SU-DHL-6 (cell line): ENCODE data around the gene RAD51B.
"Not testable (repeated sequence)": the region's sequence is repeated elsewhere in the genome, so short reads cannot be mapped to it uniquely, and the experiment has no call there.

ENCODE experiments used
- H2AFZ ChIP-seq: fragments of 200-600 bp; sonication (generic); 2 replicates; pipeline ENCODE4 v1.6.1; 2014; ENCODE audit warnings: low read depth, mild to moderate bottlenecking, moderate library complexity, mixed read lengths, antibody characterized with exemption, low read length; ENCODE audit not compliant: severe bottlenecking
- H3F3A ChIP-seq: fragments of 200-600 bp; shearing (Covaris generic); 2 replicates; pipeline ENCODE4 v1.6.0; 2016; ENCODE audit warnings: antibody characterized with exemption, mild to moderate bottlenecking; ENCODE audit not compliant: insufficient read depth
- H3K27ac ChIP-seq: fragments of 200-600 bp; sonication (generic); 2 replicates; pipeline ENCODE4 v1.5.1; 2016; ENCODE audit warnings: low read depth, mild to moderate bottlenecking, low read length, moderate library complexity, mixed read lengths
- H3K27me3 ChIP-seq: fragments of 200-600 bp; sonication (generic), shearing (Covaris generic); 2 replicates; pipeline ENCODE4 v1.6.0; 2014; ENCODE audit warnings: mild to moderate bottlenecking, low read length
- H3K36me3 ChIP-seq: fragments of 200-600 bp; sonication (generic); 2 replicates; pipeline ENCODE4 v1.6.1; 2014; ENCODE audit warnings: mild to moderate bottlenecking, low read length, mixed read lengths
- H3K4me2 ChIP-seq: fragments of 300-600, 200-600 bp; shearing (Covaris generic), sonication (generic); 2 replicates; pipeline ENCODE4 v1.6.0; 2014; ENCODE audit warnings: low read length, low read depth, mild to moderate bottlenecking; ENCODE audit not compliant: poor library complexity, severe bottlenecking
- H3K4me3 ChIP-seq: fragments of 200-600 bp; sonication (generic); 2 replicates; pipeline ENCODE4 v1.5.1; 2014; ENCODE audit warnings: antibody characterized with exemption, low read length, mild to moderate bottlenecking, mixed read lengths; ENCODE audit not compliant: insufficient read depth, poor library complexity, severe bottlenecking
- H3K79me2 ChIP-seq: fragments of 200-600 bp; sonication (generic); 2 replicates; pipeline ENCODE4 v1.6.1; 2014; ENCODE audit warnings: mild to moderate bottlenecking, low read length, moderate library complexity; ENCODE audit not compliant: insufficient read depth
- H3K9ac ChIP-seq: fragments of 200-600 bp; sonication (generic); 2 replicates; pipeline ENCODE4 v1.7.0; 2014; ENCODE audit warnings: mild to moderate bottlenecking, low read length
- H3K9me2 ChIP-seq: fragments of 200-600 bp; sonication (generic); replicated peaks from 2 replicates; pipeline ENCODE4 v1.6.1; 2014; ENCODE audit warnings: low read length; ENCODE audit not compliant: insufficient read depth
- H3K9me3 ChIP-seq: fragments of 200-600 bp; sonication (generic); 2 replicates; pipeline ENCODE4 v1.6.1; 2014; ENCODE audit warnings: low read length, mixed read lengths; ENCODE audit not compliant: insufficient read depth
- H4K20me1 ChIP-seq: fragments of 200-600 bp; sonication (generic); 2 replicates; pipeline ENCODE4 v1.6.1; 2014; ENCODE audit warnings: low read depth, mild to moderate bottlenecking, antibody characterized with exemption, low read length, moderate library complexity, mixed read lengths
- CTCF ChIP-seq: fragments of 200-600 bp; sonication (generic); IDR thresholded peaks from one replicate; pipeline ENCODE4 v1.5.1; 2017; ENCODE audit warnings: antibody characterized with exemption, mild to moderate bottlenecking, low read length, moderate library complexity; ENCODE audit not compliant: insufficient read depth, poor library complexity, severe bottlenecking
- EZH2phosphoT487 ChIP-seq: fragments of 200-600 bp; sonication (generic), shearing (Covaris generic); conservative IDR thresholded peaks from 2 replicates; pipeline ENCODE4 v1.6.1; 2018; ENCODE audit warnings: mild to moderate bottlenecking, antibody characterized with exemption, low read length, moderate library complexity, mixed read lengths

Gene RAD51B

GRCh38 chr14:68099495-68100045 is 280.0 kb downstream of the RAD51B start:
- no peak for TF ChIP-seq EZH2phosphoT487
- Histone ChIP-seq H3K9me3 (peaks cover 35% of the 10 kb centered on the region), H3K27ac (no peak overlapping the region), H3F3A (no peaks in the 10 kb centered on the region), H3K4me2 (no peak overlapping the region), H3K27me3 (no peaks in the 10 kb centered on the region), H3K4me3 (no peak overlapping the region), H3K9me2 (no peaks in the 10 kb centered on the region), H3K79me2 (no peaks in the 10 kb centered on the region), H3K9ac (no peak overlapping the region), H3K36me3 (no peaks in the 10 kb centered on the region), H4K20me1 (no peaks in the 10 kb centered on the region), H2AFZ (no peak overlapping the region)

- H3K9me2 ChIP-seq, H3K9ac ChIP-seq, H3K36me3 ChIP-seq, H3K4me3 ChIP-seq, H2AFZ ChIP-seq, H3F3A ChIP-seq, H3K79me2 ChIP-seq, H3K27ac ChIP-seq, H3K4me2 ChIP-seq, H4K20me1 ChIP-seq, H3K27me3 ChIP-seq: not testable (repeated sequence)
- H3K9me3 ChIP-seq, result peaks cover 35% of the 10 kb centered on the region
Observed at GRCh38 chr14:68101715-68102301, 282.2 kb downstream of the RAD51B start.

- Histone ChIP-seq H3F3A (no peaks in the 10 kb centered on the region), H3K4me3 (no peak overlapping the region), H3K36me3 (no peaks in the 10 kb centered on the region), H3K9me3 (peaks cover 31% of the 10 kb centered on the region), H4K20me1 (no peaks in the 10 kb centered on the region), H3K79me2 (no peaks in the 10 kb centered on the region), H3K9me2 (no peaks in the 10 kb centered on the region), H2AFZ (no peak overlapping the region), H3K9ac (no peak overlapping the region), H3K27ac (no peak overlapping the region), H3K27me3 (no peaks in the 10 kb centered on the region), H3K4me2 (no peak overlapping the region)
- TF ChIP-seq EZH2phosphoT487 (no peak), CTCF (no peak)
Observed at GRCh38 chr14:68103853-68104252, 284.3 kb downstream of the RAD51B start.

GRCh38 chr14:68104518-68104917 is 284.9 kb downstream of the RAD51B start:
- Histone ChIP-seq H3K79me2 (no peaks in the 10 kb centered on the region), H2AFZ (no peak overlapping the region), H3K9ac (no peak overlapping the region), H3F3A (no peaks in the 10 kb centered on the region), H3K9me3 (peaks cover 31% of the 10 kb centered on the region), H3K4me3 (no peak overlapping the region), H3K36me3 (no peaks in the 10 kb centered on the region), H3K27me3 (no peaks in the 10 kb centered on the region), H3K27ac (no peak overlapping the region), H3K9me2 (no peaks in the 10 kb centered on the region), H3K4me2 (no peak overlapping the region), H4K20me1 (no peaks in the 10 kb centered on the region)
- TF ChIP-seq EZH2phosphoT487, result no peak
- TF ChIP-seq CTCF, result no peak
